Kidney glomerular epithelial cell (primary cell): Measurements from ENCODE around the gene MLLT10.
"Not testable (repeated sequence)": the region's sequence is repeated elsewhere in the genome, so short reads cannot be mapped to it uniquely, and the experiment has no call there.

Experiments
- DNase-seq: peaks from one replicate; lab custom pipeline; 2025; lab: John Stamatoyannopoulos, UW

MLLT10 gene

DNA sequence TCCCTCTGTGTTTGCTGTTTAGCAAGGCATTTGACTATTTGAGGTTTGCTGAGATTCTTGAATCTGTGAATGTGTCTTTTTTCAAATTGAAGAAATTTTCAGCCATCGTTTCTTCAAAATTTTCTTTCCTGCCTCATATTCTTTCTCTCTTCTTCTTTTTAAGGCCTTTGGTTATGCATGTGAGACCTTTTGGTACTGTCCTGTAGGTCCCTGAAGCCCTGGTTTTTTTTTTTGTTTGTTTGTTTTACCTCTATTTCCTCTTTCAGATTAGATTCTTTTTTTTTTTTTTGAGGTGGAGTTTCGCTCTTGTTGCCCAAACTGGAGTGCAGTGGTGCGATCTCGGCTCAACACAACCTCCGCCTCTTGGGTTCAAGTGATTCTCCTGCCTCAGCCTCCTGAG, 45.3 kb downstream of the MLLT10 start:
- no peak for DNase-seq

DNA sequence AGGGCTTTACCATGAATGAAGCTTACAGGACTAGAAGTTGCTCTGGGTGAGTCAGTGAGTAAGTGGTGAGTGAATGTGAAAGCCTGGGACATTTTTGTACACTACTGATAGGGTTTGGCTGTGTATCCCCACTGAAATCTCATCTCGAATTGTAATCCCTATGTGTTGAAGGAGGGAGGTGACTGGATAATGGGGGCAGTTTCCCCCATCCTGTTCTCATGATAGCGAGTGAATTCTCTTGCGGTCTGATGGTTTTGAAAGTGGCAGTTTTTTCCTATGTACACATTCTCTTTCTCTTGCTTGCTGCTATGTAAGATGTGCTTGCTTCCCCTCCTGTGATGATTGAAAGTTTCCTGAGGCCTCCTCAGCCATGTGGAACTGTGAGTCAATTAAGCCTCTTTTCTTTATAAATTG, 47.4 kb downstream of the MLLT10 start:
- not testable (repeated sequence) for DNase-seq

DNA sequence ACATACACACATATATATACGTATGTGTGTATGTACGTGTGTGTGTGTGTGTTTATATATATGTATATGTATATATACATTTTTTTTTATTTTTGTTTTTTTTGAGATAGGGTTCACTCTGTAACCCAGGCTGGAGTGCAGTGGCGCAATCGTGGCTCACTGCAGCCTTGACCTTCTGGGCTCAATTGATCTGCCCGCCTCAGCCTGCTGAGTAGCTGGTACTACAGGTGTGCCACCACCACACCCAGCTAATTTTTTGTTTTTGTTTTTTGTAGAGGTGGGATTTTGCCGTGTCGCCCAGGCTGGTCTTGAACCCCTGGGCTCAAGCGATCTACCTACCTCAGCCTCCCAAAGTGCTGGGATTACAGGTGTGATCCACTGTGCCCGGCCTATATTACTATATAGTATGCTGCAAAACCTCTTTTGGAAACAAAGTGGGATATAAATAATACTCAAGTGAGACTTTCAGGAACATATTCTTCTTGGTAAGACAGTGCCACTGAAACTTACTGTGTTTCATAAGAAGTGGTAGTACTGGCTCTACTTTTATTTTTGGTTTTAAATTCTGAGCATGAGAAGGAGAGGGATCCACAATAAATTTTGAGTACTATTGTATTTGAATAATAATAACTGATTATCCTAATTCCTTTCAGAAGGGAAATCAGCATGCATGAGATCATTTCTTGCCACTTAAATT, 51.0 kb downstream of the MLLT10 start:
- DNase-seq, result no peak

DNA sequence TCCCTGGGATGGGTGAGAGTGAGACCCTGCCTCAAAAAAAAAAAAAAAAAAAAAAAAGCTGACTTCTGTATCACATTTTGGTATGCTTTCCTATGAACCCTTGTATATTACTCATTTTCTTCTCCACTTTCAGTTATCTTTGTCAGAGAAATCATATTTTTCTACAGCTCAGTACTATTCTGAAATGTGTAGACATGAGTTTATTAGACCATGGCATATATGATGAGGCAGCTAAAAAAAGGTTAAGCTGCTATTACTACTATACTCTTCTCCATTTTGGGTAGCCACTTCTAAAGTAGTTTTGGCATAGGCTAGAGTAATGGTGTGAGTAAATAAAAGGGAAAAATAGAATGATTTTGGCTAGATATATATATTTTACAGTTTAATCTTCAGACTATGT, 53.4 kb downstream of the MLLT10 start:
- DNase-seq, result no peak

DNA sequence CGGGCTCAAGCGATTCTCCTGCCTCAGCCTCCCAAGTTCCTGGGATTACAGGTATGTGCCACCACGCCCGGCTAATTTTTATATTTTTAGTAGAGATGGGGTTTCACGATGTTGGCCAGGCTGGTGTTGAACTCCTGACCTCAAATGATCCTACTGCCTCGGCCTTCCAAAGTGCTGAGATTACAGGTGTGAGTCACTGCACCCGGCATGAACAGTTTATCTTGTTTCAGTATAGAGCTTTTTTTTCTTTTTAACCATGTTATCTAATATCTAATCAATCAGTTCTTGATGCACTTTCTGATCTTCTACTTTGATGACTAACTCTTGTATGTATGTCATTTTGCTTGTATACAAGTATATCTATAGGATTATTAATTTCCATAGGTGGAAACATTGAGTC, 54.1 kb downstream of the MLLT10 start:
- DNase-seq, result not testable (repeated sequence)

DNA sequence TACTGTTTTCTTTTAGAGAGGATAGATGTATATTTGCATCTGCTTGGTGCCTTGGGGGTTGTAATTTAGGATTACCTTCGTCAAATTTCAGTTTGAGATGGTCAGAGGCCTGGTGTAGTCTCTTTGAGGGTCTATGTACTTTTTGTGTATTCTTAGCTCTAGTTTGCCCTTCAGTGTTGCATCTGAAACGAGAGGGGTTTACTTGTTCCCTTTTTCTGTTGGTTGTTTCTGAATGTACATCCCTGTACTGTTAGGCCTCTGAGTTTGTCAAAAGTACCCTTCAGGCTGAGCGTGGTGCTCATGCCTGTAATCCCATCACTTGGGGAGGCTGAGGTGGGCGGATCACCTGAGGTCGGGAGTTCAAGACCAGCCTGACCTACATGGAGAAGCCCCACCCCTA, 60.0 kb downstream of the MLLT10 start:
- DNase-seq, result no peak

DNA sequence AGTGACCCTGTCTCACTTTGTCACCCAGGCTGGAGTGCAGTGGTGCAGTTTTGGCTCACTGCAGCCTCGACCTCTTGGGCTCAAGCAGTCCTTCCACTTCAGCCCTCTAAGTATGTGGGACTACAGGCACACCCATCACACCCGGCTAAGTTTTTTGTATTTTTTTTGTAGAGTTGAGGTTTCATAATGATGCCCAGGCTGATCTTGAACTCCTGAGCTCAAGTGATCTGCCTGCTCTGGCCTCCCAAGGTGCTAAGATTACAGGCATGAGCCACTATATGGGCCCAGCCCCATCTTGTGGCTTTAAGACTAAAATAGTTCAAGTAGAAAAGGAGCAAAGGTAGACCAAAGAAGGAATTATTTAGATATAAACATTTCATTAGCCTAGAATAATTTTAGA, 65.5 kb downstream of the MLLT10 start:
- DNase-seq, result no peak

DNA sequence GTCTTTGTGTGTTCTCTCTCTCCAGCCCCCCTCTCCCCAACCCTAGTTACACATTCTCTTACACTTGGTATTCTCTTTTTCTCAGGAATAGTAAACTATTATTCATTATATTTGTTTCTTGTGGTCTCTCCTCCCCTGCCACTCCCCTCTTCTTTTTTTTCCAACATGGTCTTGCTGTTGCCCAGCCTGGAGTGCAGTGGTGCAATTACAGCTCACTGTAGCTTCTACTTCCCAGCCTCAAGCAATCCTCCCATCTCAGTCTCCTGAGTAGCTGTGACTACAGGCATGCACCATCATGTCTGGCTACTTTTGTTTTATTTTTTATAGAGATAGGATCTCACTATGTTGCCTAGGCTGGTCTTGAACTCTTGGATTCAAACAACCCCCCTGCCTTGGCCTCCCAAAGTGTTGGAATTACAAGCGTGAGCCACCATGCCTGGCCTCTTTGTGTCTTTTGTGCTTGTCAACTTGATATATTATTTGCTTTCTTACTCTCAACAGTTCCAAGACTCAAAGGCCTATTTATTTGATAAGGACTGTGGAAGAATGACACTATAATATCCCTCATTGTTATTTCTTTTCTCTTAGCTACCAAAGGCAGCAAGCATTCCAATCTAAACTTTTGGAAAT, 66.9 kb downstream of the MLLT10 start:
- DNase-seq, result no peak

DNA sequence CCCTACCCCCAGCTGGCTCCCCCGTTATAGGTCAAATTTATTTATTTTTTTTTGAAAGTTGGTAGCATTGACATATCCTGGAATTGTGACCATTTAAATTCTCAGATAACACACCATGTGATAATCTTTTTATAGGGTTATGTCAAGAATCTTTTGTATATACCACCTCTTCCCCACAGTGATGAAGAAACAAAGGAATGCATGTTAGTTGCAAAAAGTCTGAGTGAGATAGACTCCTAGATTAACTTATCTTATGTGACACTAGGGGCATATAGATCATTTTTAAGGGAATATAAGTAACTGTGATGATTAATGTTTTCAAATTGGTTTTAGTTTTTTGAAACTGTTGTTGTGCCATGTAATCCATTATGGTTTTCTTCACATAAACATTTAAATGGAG, 68.3 kb downstream of the MLLT10 start:
- DNase-seq, result no peak

DNA sequence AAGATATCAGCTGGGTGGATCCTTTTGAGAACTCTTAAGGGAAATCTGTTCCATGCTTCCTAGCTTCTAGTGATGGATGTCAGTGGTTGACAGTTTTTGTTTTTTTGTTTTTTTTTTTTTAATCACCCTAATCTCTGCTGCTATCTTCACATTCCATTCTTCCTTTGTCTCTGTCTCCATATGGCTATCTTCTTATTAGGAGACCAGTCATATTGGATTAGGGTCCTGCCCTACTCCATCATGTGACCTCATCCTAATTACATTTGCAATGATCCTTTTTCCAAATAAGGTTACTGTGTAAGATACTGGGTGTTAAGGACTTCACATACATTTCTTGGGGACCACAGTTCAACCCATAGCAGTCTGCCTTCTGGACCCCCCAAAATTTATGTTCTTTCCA, 69.7 kb downstream of the MLLT10 start:
- no peak for DNase-seq

DNA sequence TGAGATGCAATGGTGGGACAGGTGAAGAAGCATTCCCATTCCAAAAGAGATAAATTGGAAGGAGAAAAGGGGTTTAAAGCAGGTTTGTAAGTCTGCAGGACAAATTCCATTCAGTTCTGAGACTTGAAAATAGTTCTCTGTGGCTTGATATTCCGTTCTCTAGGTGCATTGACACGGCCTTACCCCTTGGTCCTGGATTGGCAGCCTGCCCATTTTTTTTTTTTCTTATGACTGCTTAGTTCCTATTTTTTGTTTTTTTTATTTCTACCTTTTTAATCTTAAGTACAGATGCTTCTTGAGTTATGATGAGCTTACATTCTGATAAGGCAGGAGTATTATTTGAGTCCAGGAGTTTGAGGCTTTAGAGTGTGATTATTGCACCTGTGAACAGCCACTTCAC, 70.6 kb downstream of the MLLT10 start:
- no peak for DNase-seq

DNA sequence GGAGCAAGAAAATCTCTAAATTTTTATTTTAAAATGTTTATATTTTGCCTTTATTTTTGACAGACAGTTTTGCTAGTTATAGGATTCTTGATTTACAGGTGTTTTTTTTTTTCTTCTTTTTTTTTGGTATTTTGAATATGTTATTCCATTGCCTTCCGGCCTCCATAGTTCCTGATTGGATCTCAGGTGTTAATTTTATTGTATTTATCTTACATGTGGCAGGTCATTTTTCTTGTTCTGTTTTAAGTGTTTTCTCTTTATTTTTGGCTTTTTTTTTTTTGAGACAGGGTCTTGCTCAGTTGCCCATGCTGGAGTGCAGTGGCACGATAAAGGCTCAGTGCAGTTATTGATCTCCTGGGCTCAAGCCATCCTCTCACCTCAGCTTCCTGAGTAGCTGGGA, 73.9 kb downstream of the MLLT10 start:
- DNase-seq, result no peak

DNA sequence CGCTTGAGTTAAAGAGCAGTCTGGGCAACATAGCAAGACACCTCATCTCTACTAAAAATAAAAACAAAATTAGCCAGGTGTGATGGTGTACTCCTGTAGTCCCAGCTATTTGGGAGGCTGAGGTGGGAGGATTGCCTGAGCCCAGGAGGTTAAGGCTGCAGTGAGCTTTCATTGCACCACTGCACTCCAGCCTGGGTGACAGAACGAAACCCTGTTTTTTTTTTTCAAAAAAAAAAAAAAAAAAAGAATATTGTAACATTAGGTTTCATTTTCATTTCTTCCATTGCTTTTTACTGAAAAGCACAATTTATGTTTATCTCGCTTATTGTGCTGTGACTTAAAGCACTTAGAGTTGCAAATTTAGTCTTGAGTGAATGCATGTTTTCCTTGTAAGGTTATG, 80.0 kb downstream of the MLLT10 start:
- DNase-seq, result no peak

DNA sequence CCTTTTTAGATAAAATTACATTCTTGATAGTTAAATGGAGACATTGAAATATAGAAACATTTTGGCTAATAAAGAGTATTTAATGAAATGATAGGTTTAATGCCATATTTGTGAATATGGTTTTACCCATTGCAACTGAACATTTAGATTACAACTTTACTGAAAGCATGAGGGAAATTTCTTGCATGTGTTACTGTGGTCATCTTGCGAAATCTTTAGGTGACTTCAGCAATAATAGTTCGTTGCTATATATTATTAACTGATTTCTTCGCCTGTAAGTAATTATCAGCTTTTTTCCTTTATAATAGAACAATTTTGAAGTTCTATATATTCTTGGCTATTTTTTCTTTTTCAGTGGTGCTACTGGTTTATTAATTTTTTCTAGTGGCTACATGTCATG, 83.2 kb downstream of the MLLT10 start:
- DNase-seq, result no peak

DNA sequence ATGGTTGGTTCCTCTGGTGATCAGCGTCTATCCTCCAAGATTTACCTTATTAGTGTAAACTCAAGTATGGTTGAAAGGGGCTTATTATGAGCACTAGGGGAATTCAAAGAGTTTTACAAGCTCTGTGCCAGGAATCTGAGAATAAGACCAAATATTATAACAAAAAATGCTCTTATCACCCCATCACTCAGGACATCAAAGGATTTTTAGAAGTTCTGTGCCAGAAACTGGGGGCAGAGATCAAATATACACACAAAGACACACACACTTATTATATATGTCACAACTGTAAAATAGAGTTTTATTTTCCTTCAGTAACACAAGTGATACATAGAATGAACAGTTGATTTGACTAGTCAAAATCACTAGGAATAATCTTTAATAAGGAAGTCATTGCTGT, 89.3 kb downstream of the MLLT10 start:
- DNase-seq, result no peak

DNA sequence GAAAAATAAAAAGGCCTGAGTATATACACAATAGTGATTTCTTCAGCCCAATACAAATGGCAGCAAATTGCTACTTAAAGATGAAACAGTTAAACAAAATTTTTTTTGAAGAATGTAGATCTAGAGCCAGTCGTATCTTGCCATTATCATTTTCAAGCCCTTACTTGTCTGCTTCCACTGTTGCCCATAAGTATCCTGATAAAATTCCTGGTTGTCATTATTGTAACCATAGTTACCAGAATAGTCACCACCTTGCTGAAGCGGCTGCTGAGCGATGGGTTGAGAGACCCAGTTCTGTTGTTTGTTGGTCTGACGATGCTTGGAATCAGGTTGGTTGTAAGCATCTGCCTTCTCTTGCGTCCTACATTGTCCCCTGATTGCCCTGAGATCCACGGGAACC, 90.4 kb downstream of the MLLT10 start:
- DNase-seq, result not testable (repeated sequence)

DNA sequence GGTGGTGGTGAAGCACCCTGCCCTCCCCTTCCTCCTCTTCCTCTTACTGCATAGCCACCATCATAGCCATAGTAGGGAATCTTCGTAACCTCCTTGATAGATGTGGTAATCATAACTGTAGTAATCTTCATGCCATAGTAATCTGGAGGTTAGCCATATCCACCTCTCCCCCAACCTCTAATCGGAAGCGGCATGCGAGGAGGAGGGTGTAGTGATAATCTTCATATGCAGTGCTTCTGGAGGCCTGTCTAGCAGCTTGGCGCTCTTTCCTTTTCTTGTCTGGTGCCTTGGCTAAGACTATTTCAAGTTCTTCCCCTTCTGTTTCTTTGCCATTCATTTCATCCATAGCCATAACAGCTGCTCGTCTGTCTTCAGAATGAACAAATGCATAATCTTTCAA, 90.9 kb downstream of the MLLT10 start:
- DNase-seq, result no peak

DNA sequence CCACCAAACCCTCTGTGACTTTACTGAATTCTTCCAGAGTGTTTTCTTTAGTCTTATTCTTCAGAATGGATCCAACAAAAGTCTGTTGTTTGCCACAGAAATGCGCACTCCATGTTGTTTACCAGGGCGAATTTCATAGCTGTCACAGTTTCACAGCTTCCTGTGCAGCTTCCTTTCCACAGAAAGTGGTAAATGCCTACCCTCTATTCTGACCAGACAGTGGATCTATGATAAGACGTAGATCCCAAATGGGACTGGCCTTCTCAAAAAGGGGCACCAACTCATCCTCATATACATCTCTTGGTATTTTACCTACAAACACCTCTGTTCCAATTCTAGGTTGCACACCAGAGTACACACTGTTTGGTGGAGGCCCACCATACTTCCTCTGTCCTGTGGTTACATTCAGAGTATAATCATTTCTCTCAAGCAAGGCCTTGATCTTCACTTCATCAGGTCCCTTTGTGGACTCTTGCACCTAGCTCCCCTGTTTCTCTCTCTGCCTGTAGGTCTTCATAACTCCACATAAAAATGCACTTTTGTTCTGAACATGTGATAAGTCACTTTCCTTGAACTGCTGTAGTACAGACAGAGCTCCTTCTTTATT, 91.7 kb downstream of the MLLT10 start:
- no peak for DNase-seq

DNA sequence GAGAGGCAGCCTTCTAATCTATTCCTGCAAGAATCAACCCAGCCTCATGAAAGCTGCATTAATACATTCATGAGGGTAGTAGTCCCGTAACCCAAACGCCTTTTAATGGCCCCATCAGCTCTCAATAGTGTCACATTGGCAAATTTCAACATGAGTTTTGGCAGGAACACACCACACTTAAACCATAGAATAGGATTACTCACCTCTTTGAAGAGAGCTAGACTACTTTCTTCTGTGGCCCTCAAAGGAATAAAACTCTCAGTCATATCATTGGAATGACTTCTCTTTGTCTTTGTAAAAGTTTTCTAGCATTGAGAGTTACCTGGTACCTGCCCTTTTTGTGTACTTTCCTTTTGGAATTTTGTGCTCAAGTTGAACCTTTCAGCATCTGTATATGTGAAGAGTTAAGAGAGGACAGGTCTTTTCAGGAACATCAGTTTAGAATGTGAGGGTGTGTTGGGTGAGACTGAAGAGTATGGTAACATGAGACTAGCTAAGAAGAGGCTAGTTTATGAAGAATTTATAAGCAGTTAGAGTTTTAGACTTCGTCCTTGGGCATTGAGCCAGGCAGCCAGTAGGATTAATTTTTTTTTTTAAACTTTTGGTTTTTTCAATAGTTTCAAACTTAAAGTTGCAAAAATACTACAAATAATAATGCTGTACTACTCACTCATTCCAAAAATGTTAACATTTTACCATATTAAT, 92.6 kb downstream of the MLLT10 start:
- no peak for DNase-seq

DNA sequence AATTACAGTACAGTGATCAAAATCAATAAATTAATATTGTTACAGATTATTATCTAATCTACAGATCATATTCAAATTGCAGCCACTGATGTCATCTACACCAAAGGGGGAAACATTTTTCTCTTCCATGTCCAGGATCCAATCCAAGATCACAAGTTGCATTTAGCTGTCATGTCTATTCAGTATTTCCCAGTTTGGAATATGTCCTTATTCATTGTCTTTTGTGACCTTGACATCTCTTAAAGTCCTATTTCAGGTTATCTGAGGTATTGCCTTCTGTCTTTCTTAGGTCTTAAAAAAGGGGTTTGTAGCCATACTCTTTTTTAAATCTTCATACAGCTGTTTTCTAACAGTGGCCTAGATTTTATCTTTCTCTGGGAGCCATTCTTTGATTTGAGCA, 93.3 kb downstream of the MLLT10 start:
- DNase-seq, result no peak

DNA sequence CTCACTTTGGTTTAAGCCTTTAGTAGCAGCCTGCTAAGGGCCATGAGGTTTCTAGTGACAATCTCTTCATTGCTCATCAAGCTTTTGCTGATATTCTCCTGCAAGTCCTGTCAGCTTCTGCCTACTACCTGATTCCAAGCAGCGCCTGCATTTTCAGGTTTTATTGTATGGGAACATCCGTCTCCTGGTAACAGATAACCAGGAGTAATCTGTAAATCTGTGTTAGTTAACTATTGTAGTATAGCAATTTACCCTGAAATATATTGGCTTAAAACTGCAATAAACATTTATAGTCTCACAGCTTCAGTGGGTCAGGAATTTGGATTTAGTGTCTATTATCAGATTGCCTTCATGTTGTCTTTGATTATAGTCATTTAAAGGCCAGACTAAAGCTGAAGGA, 94.0 kb downstream of the MLLT10 start:
- no peak for DNase-seq

DNA sequence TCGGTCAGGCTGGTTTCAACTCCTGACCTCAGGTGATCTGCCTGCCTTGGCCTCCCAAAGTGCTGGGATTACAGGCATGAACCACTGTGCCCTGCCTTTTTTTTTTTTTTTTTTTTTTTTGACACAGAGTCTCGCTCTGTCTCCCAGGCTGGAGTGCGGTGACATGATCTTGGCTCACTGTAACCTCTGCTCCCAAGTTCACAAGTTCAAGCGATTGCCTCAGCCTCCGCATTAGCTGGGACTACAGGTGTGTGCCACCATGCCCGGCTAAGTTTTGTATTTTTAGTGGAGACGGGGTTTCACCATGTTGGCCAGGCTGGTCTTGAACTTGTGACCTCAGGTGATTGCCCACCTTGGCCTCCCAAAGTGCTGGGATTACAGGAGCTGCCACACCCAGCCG, 94.6 kb downstream of the MLLT10 start:
- DNase-seq, result not testable (repeated sequence)
